ENCODE measurements around the gene EDC4. TPM values are rescaled to one million over a fixed set of nuclear protein-coding genes. Genes with fewer than 3 reads are reported as not detected.

EDC4 gene
- total RNA-seq, 2 experiments from 2014 or later: 88.6 to 94.2 TPM

GRCh38 chr16:67927131-67927941 lies 54.5 kb downstream of the EDC4 start:
- ChIA-PET POLR2A (interaction anchor here (1.1 kb wide), 1 partner anchor 43 kb away, joined by 3 read pairs; no protein-coding TSS in a partner anchor), CTCF (interaction anchor here (2.6 to 5.4 kb wide), 2 partner anchors 44 to 112 kb away, joined by 20 to 62 read pairs; partner anchors contain the start of gene NRN1L)
- intact Hi-C loops (cut with micrococcal nuclease): loop anchor here (5.0 kb wide), 1 partner anchor 405 kb away; no protein-coding TSS in a partner anchor
- Mint-ChIP-seq H3K4me1 (ENCODE audit: low read depth) (peaks cover 5% of the 10 kb centered on the region), H3K27ac (no peak overlapping the region), H3K27me3 (no peaks in the 10 kb centered on the region), H3K4me3 (no peak overlapping the region), H3K9me3 (no peaks in the 10 kb centered on the region), H3K36me3 (peaks cover 7% of the 10 kb centered on the region)
- DNase-seq: no peak

GRCh38 chr16:67928147-67928546 lies 55.3 kb downstream of the EDC4 start:
- peaks cover 10% of the 10 kb centered on the region for H3K36me3 Mint-ChIP-seq
- intact Hi-C loops (cut with micrococcal nuclease): loop anchor here (1.0 to 5.0 kb wide), 3 partner anchors 45 to 406 kb away; no protein-coding TSS in a partner anchor
- H3K4me3 Mint-ChIP-seq: no peak overlapping the region
- no peaks in the 10 kb centered on the region for H3K27me3 Mint-ChIP-seq
- no peak for DNase-seq
- no peaks in the 10 kb centered on the region for H3K9me3 Mint-ChIP-seq
- POLR2A ChIA-PET: interaction anchor here (0.8 to 1.4 kb wide), 4 partner anchors 35 to 52 kb away, joined by 3 read pairs; partner anchors contain the start of genes NRN1L and PSKH1
- H3K27ac Mint-ChIP-seq: no peak overlapping the region
- CTCF ChIA-PET: interaction anchor here (0.7 to 5.4 kb wide), 11 partner anchors 9 to 256 kb away, joined by 3 to 62 read pairs (median 4); partner anchors contain the start of genes NRN1L and PSMB10
- peaks cover 3% of the 10 kb centered on the region for H3K4me1 Mint-ChIP-seq (ENCODE audit: low read depth)

GRCh38 chr16:67928561-67929364 lies 55.9 kb downstream of the EDC4 start:
- POLR2A ChIA-PET: interaction anchor here (0.8 to 1.4 kb wide), 3 partner anchors 36 to 53 kb away, joined by 3 read pairs; partner anchors contain the start of genes NRN1L and PSKH1
- peak; percentile 87 for DNase-seq
- H3K4me1 Mint-ChIP-seq (ENCODE audit: low read depth): peaks cover 4% of the 10 kb centered on the region
- no peak overlapping the region for H3K27ac Mint-ChIP-seq
- H3K36me3 Mint-ChIP-seq: peaks cover 12% of the 10 kb centered on the region
- CTCF ChIA-PET: interaction anchor here (0.6 to 5.4 kb wide), 18 partner anchors 8 to 976 kb away, joined by 3 to 62 read pairs (median 3); partner anchors contain the start of genes NRN1L and PSMB10
- no peak overlapping the region for H3K4me3 Mint-ChIP-seq
- intact Hi-C loops (cut with micrococcal nuclease): loop anchor here (1.0 to 5.0 kb wide), 3 partner anchors 45 to 406 kb away; no protein-coding TSS in a partner anchor
- H3K9me3 Mint-ChIP-seq: no peaks in the 10 kb centered on the region
- no peaks in the 10 kb centered on the region for H3K27me3 Mint-ChIP-seq

- DNase-seq: no peak
- Mint-ChIP-seq H3K9me3 (no peaks in the 10 kb centered on the region), H3K27me3 (no peaks in the 10 kb centered on the region), H3K27ac (no peak overlapping the region), H3K4me1 (ENCODE audit: low read depth) (peaks cover 18% of the 10 kb centered on the region), H3K4me3 (no peak overlapping the region), H3K36me3 (peaks cover 27% of the 10 kb centered on the region)
- CTCF ChIA-PET: interaction anchor here (1.0 to 5.1 kb wide), 4 partner anchors 34 to 114 kb away, joined by 3 to 32 read pairs (median 11); partner anchors contain the start of gene NRN1L
- intact Hi-C loops (cut with micrococcal nuclease): no loop called here
- POLR2A ChIA-PET: interaction anchor here (1.4 kb wide), 1 partner anchor 48 kb away, joined by 5 read pairs; no protein-coding TSS in a partner anchor
These were observed 57.3 kb downstream of the EDC4 start for GRCh38 chr16:67930191-67930590.

GRCh38 chr16:67930678-67931211 lies 57.9 kb downstream of the EDC4 start:
- intact Hi-C loops (cut with micrococcal nuclease): no loop called here

More at GRCh38 chr16:67930678-67931211, 57.9 kb downstream of the EDC4 start:
- DNase-seq: no peak
- Mint-ChIP-seq H3K4me3 (no peak overlapping the region), H3K4me1 (ENCODE audit: low read depth) (peaks cover 19% of the 10 kb centered on the region), H3K27ac (no peak overlapping the region), H3K36me3 (peaks cover 32% of the 10 kb centered on the region), H3K27me3 (no peaks in the 10 kb centered on the region), H3K9me3 (no peaks in the 10 kb centered on the region)
- CTCF ChIA-PET: interaction anchor here (1.1 to 5.1 kb wide), 3 partner anchors 47 to 115 kb away, joined by 3 to 32 read pairs (median 19); partner anchors contain the start of gene NRN1L
- POLR2A ChIA-PET: interaction anchor here (0.9 to 1.4 kb wide), 2 partner anchors 49 to 57 kb away, joined by 4 to 5 read pairs; partner anchors contain the start of gene EDC4

Other genes starting within 250 kb of the EDC4 start
- 100 to 1,000 TPM; 136 to 151 TPM for gene CARMIL2, start 227.9 kb upstream of the EDC4 start, total RNA-seq
- 10 to 100 TPM; 63.0 to 63.9 TPM for gene ACD, start 212.8 kb upstream of the EDC4 start, total RNA-seq
- 10 to 100 TPM; 11.2 to 11.5 TPM for gene PARD6A, start 212.1 kb upstream of the EDC4 start, total RNA-seq
- gene ENKD1, start 206.3 kb upstream of the EDC4 start, total RNA-seq: 10 to 100 TPM in 1 of 2 experiments, 1 to 10 TPM in 1; 9.3 to 10.1 TPM
- 1 to 10 TPM; 2.2 to 2.5 TPM for gene C16orf86, start 206.2 kb upstream of the EDC4 start, total RNA-seq
- gene GFOD2, start 153.7 kb upstream of the EDC4 start, total RNA-seq: 10 to 100 TPM; 12.6 to 13.7 TPM
- gene RANBP10, start 66.5 kb upstream of the EDC4 start, total RNA-seq: 10 to 100 TPM; 14.9 to 18.1 TPM
- gene TSNAXIP1, start 66.2 kb upstream of the EDC4 start, total RNA-seq: under 1 TPM; 0.77 to 0.81 TPM
- gene THAP11, start 30.7 kb upstream of the EDC4 start, total RNA-seq: 10 to 100 TPM; 31.8 to 32.1 TPM
- 100 to 1,000 TPM; 141 to 148 TPM for gene NUTF2, start 26.1 kb upstream of the EDC4 start, total RNA-seq
- 10 to 100 TPM; 39.2 to 40.2 TPM for gene CENPT, start 25.4 kb upstream of the EDC4 start, total RNA-seq
- gene NRN1L, start 11.8 kb downstream of the EDC4 start, total RNA-seq: under 1 TPM in 1 of 2 experiments, not detected in 1; 0.76 TPM
- 10 to 100 TPM in 1 of 2 experiments, 1 to 10 TPM in 1; 10.0 to 11.7 TPM for gene PSKH1, start 20.2 kb downstream of the EDC4 start, total RNA-seq
- 1 to 10 TPM; 2.9 to 3.1 TPM for gene CTRL, start 58.8 kb downstream of the EDC4 start, total RNA-seq
- gene PSMB10, start 63.8 kb downstream of the EDC4 start, total RNA-seq: 100 to 1,000 TPM; 185 to 193 TPM
- 10 to 100 TPM; 10.1 to 10.7 TPM for gene LCAT, start 71.1 kb downstream of the EDC4 start, total RNA-seq
- 10 to 100 TPM; 27.1 to 29.9 TPM for gene SLC12A4, start 95.6 kb downstream of the EDC4 start, total RNA-seq
- not detected for gene DPEP3, start 107.4 kb downstream of the EDC4 start, total RNA-seq
- gene DPEP2, start 126.4 kb downstream of the EDC4 start, total RNA-seq: 1 to 10 TPM; 3.9 to 5.3 TPM
- not detected for gene DPEP2NB, start 142.9 kb downstream of the EDC4 start, total RNA-seq
- 10 to 100 TPM; 12.8 to 14.5 TPM for gene DDX28, start 150.2 kb downstream of the EDC4 start, total RNA-seq
- 10 to 100 TPM; 29.2 to 29.4 TPM for gene DUS2, start 150.2 kb downstream of the EDC4 start, total RNA-seq
- 10 to 100 TPM; 83.4 to 85.2 TPM for gene NFATC3, start 212.3 kb downstream of the EDC4 start, total RNA-seq

Data from activated CD4-positive, alpha-beta memory T cell treated with anti-CD3 and anti-CD28 coated beads for 36 hours (primary cell).